PC-3 (cell line): Measurements from ENCODE around the gene ZNF436. TPM values are rescaled to one million over a fixed set of nuclear protein-coding genes. Genes with fewer than 3 reads are reported as not detected.

ENCODE experiments used
- ATAC-seq: fragments of 200-7000 bp; cut with Tn5 transposase; 2 replicates; pipeline ENCODE4 v1.9.1; 2020; ENCODE audit warnings: mild to moderate bottlenecking, moderate library complexity
- BruUV-seq: library from RNA; stranded (reverse); fragments of 400-500 nt; replicated peaks from 2 replicates; lab custom pipeline; 2021; lab: Mats Ljungman, UMichigan
- CTCF ChIA-PET: fragments of 300-600 bp; sonication (Branson Sonifier 250); formaldehyde crosslinking; loops from one replicate; lab custom pipeline; 2022; ENCODE audit warnings: antibody characterized with exemption; lab: Charles Lee
- POLR2A ChIA-PET: fragments of 300-600 bp; sonication (Branson Sonifier 250); formaldehyde crosslinking; loops from one replicate; lab custom pipeline; 2022; ENCODE audit warnings: antibody characterized with exemption; ENCODE audit not compliant: unreplicated experiment; lab: Charles Lee
- DNase-seq: peaks from one replicate; pipeline ENCODE4 v3.0.0-alpha.2; 2015
- H2AFZ ChIP-seq: fragments of 300-600 bp; sonication (generic); 2 replicates; pipeline ENCODE4 v1.6.0; 2016; ENCODE audit warnings: antibody characterized with exemption, low read length
- H3F3A ChIP-seq: fragments of 300-600 bp; sonication (generic); one replicate; pipeline ENCODE4 v1.6.0; 2017; ENCODE audit warnings: antibody characterized with exemption, low read length, control low read depth, mild to moderate bottlenecking; ENCODE audit not compliant: unreplicated experiment
- H3K27ac ChIP-seq: fragments of 300-600 bp; sonication (generic); 2 replicates; pipeline ENCODE4 v1.5.1; 2016; ENCODE audit warnings: mild to moderate bottlenecking, low read length
- H3K27me3 ChIP-seq: fragments of 300-600 bp; sonication (generic); 2 replicates; pipeline ENCODE4 v1.6.1; 2016; ENCODE audit warnings: low read length, mixed read lengths
- H3K36me3 ChIP-seq: fragments of 300-600 bp; sonication (generic); 2 replicates; pipeline ENCODE4 v1.6.1; 2016; ENCODE audit warnings: low read depth, mixed run types, low read length, mixed read lengths
- H3K4me1 ChIP-seq: fragments of 300-600 bp; sonication (generic); 2 replicates; pipeline ENCODE4 v1.5.1; 2016; ENCODE audit warnings: low read length; ENCODE audit not compliant: insufficient read depth
- H3K4me2 ChIP-seq: fragments of 300-600 bp; sonication (generic); 2 replicates; pipeline ENCODE4 v1.6.0; 2016; ENCODE audit warnings: low read length
- H3K4me3 ChIP-seq: fragments of 300-600 bp; sonication (generic); 2 replicates; pipeline ENCODE4 v1.5.1; 2016; ENCODE audit warnings: mild to moderate bottlenecking, low read length, mixed read lengths
- H3K79me2 ChIP-seq: fragments of 300-600 bp; sonication (generic); 2 replicates; pipeline ENCODE4 v1.6.1; 2017; ENCODE audit warnings: low read length, mixed read lengths
- H3K9ac ChIP-seq: fragments of 300-600 bp; sonication (generic); 2 replicates; pipeline ENCODE4 v1.6.0; 2016; ENCODE audit warnings: mild to moderate bottlenecking, low read length
- H3K9me2 ChIP-seq: fragments of 300-600 bp; sonication (generic); replicated peaks from 2 replicates; pipeline ENCODE4 v1.6.1; 2016; ENCODE audit warnings: mixed run types, low read length, mixed read lengths
- H3K9me3 ChIP-seq: fragments of 300-600 bp; sonication (generic); 2 replicates; pipeline ENCODE4 v1.6.1; 2016; ENCODE audit warnings: low read length, mixed read lengths
- H4K20me1 ChIP-seq: fragments of 300-600 bp; sonication (generic); 2 replicates; pipeline ENCODE4 v1.6.1; 2016; ENCODE audit warnings: low read length, mixed read lengths
- EZH2 ChIP-seq: fragments of 300-600 bp; sonication (generic); IDR thresholded peaks from one replicate; pipeline ENCODE4 v1.6.1; 2017; ENCODE audit warnings: antibody characterized with exemption, mild to moderate bottlenecking, low read length; ENCODE audit not compliant: unreplicated experiment
- EZH2phosphoT487 ChIP-seq: fragments of 300-600 bp; sonication (generic); IDR thresholded peaks from 2 replicates; pipeline ENCODE4 v1.6.1; 2018; ENCODE audit warnings: mild to moderate bottlenecking, antibody characterized with exemption, low read length, borderline replicate concordance
- intact Hi-C: fragments of 100-400 bp; cut with micrococcal nuclease; formaldehyde crosslinking; loops from 2 replicates; pipeline ENCODE4 v1.9.0; 2023
- total RNA-seq: library from RNA; depleted of rRNA; stranded (reverse); fragments of >200 nt; gene quantifications from 2 replicates; pipeline ENCODE4 v1.2.3, GENCODE V29; 2014
- TF ChIP-seq, protein P1 (sequence below): fragments of 300-600 bp; sonication (generic); conservative IDR thresholded peaks from 2 replicates; pipeline ENCODE4 v1.5.1; 2017; ENCODE audit warnings: antibody characterized with exemption, low read depth, mild to moderate bottlenecking, low read length

Gene ZNF436
- total RNA-seq, 1 experiment from 2014 or later, result 10.5 TPM

DNA sequence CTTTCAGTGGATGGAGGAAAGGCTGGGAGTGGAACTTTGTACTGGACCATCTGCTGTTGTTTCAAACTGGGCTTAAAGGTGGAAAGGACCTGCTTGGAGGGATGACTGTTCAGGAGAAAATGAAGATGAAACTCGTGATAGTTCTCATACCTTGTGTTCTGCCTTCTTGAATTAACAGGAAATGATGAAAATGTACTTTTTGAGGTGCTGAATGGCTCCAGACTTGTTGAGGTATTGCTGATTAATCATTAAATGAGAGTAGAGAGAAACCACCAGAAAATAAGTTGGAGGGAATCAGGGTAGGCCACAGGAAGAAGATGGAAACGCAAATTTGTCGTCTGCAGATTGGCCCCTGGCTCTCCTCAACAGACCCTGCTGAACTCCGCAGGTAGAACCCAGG lies 26.2 kb upstream of the ZNF436 start:
- Histone ChIP-seq H3K9me2 (no peaks in the 10 kb centered on the region), H2AFZ (no peak overlapping the region), H3K4me3 (no peak overlapping the region), H3F3A (no peaks in the 10 kb centered on the region), H3K79me2 (no peaks in the 10 kb centered on the region), H3K9me3 (no peaks in the 10 kb centered on the region), H3K27me3 (no peaks in the 10 kb centered on the region), H4K20me1 (no peaks in the 10 kb centered on the region), H3K36me3 (no peaks in the 10 kb centered on the region), H3K4me2 (no peak overlapping the region), H3K9ac (no peak overlapping the region), H3K27ac (no peak overlapping the region), H3K4me1 (no peaks in the 10 kb centered on the region)
- POLR2A ChIA-PET, result no interaction called here
- no TSS peak for BruUV-seq
- ATAC-seq, result no peak
- no peak for DNase-seq
- CTCF ChIA-PET, result no interaction called here
- TF ChIP-seq EZH2 (no peak), EZH2phosphoT487 (no peak)
- TF ChIP-seq, protein P1, sequence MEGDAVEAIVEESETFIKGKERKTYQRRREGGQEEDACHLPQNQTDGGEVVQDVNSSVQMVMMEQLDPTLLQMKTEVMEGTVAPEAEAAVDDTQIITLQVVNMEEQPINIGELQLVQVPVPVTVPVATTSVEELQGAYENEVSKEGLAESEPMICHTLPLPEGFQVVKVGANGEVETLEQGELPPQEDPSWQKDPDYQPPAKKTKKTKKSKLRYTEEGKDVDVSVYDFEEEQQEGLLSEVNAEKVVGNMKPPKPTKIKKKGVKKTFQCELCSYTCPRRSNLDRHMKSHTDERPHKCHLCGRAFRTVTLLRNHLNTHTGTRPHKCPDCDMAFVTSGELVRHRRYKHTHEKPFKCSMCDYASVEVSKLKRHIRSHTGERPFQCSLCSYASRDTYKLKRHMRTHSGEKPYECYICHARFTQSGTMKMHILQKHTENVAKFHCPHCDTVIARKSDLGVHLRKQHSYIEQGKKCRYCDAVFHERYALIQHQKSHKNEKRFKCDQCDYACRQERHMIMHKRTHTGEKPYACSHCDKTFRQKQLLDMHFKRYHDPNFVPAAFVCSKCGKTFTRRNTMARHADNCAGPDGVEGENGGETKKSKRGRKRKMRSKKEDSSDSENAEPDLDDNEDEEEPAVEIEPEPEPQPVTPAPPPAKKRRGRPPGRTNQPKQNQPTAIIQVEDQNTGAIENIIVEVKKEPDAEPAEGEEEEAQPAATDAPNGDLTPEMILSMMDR, result no peak
- intact Hi-C loops, result no loop called here

DNA sequence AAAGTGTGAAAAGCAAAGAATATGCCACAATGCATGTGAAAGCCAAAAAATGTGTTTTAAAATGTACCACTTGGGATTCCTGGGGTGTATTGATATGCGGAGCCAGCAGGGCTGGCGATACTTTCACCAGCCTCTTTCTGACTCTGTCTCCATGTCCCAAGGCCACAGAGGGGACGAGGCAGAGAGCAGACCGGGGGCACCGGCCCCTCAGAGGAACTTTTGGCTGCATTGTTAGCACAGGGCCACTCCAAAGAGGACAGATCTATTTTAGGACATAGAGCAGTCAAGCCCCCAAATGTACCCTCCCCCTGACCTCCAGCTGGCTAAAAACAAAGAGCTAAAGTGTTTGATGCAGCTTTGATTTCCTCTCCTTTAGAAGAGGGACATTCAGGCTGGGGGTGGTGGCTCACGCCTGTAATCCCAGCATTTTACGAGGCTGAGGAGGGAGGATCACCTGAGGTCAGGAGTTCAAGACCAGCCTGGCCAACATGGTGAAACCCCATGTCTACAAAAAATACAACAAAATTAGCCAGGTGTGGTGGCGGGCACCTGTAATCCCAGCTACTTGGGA lies 25.6 kb upstream of the ZNF436 start:
- ChIA-PET POLR2A (no interaction called here), CTCF (no interaction called here)
- Histone ChIP-seq H3K9me2 (no peaks in the 10 kb centered on the region), H3K9ac (no peak overlapping the region), H3K4me3 (no peak overlapping the region), H3K79me2 (no peaks in the 10 kb centered on the region), H2AFZ (no peak overlapping the region), H3F3A (no peaks in the 10 kb centered on the region), H3K27me3 (no peaks in the 10 kb centered on the region), H3K27ac (no peak overlapping the region), H3K36me3 (no peaks in the 10 kb centered on the region), H3K4me2 (no peak overlapping the region), H4K20me1 (no peaks in the 10 kb centered on the region), H3K4me1 (no peaks in the 10 kb centered on the region), H3K9me3 (no peaks in the 10 kb centered on the region)
- no TSS peak for BruUV-seq
- intact Hi-C loops, result no loop called here
- no peak for DNase-seq
- no peak for TF ChIP-seq EZH2phosphoT487
- no peak for TF ChIP-seq EZH2
- ATAC-seq, result no peak

DNA sequence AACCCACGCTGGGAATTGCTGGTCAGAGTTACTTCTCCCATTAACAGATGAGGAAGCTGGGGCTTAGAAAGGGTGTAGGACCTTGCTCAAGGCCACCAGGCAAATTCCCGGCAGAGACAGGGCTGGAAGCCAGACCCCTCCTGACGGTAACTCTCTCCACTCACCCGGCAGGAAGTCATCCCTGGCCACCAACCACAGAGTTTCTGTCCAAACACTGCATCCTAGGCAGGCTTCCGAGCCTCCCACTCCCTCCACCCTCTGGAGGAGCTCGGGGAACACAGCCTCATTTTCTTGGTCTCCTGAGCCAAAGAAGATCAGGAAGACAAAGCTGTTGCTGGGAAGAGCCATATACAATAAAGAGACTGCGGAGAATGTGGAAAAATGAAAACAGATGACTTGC lies 25.0 kb upstream of the ZNF436 start:
- TF ChIP-seq EZH2phosphoT487, result no peak
- TF ChIP-seq, protein P1, result no peak
- no peak for TF ChIP-seq EZH2
- Histone ChIP-seq H2AFZ (no peak overlapping the region), H3K27ac (no peak overlapping the region), H3K4me1 (no peaks in the 10 kb centered on the region), H3K36me3 (no peaks in the 10 kb centered on the region), H3K4me2 (no peak overlapping the region), H3F3A (no peaks in the 10 kb centered on the region), H3K4me3 (no peak overlapping the region), H3K9ac (no peak overlapping the region), H3K79me2 (no peaks in the 10 kb centered on the region), H3K27me3 (no peaks in the 10 kb centered on the region), H3K9me3 (no peaks in the 10 kb centered on the region), H4K20me1 (no peaks in the 10 kb centered on the region), H3K9me2 (no peaks in the 10 kb centered on the region)
- no peak for DNase-seq
- ChIA-PET CTCF (no interaction called here), POLR2A (no interaction called here)
- BruUV-seq, result no TSS peak
- no peak for ATAC-seq
- intact Hi-C loops, result no loop called here
